Measurements from ENCODE around the gene SLC25A18.
"Not testable (repeated sequence)": the region's sequence is repeated elsewhere in the genome, so short reads cannot be mapped to it uniquely, and the experiment has no call there.

SLC25A18 gene

DNA sequence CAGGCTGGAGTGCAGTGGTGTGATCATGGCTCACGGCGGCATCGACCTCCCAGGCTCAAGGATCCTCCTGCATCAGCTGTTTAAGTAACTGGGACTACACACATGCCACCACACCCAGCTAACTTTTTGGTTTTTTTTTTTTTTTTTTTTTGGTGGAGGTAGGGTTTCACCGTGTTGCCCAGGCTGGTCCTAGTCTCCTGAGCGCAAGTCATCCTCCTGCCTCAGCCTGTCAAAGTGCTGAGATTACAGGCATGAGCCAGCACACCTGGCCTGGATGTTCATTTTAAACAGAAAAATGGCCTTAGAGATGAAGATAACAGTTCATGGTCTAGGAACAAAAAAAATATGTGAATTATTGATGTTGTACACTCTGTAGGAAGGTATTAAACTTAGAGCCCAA, 13.6 kb upstream of the SLC25A18 start:
- H3K4me3 ChIP-seq (ENCODE audit: low read depth, low read length) = no peak overlapping the region
- TF ChIP-seq, protein P1, sequence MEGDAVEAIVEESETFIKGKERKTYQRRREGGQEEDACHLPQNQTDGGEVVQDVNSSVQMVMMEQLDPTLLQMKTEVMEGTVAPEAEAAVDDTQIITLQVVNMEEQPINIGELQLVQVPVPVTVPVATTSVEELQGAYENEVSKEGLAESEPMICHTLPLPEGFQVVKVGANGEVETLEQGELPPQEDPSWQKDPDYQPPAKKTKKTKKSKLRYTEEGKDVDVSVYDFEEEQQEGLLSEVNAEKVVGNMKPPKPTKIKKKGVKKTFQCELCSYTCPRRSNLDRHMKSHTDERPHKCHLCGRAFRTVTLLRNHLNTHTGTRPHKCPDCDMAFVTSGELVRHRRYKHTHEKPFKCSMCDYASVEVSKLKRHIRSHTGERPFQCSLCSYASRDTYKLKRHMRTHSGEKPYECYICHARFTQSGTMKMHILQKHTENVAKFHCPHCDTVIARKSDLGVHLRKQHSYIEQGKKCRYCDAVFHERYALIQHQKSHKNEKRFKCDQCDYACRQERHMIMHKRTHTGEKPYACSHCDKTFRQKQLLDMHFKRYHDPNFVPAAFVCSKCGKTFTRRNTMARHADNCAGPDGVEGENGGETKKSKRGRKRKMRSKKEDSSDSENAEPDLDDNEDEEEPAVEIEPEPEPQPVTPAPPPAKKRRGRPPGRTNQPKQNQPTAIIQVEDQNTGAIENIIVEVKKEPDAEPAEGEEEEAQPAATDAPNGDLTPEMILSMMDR (IDR thresholded peaks at IDR 0.05; ENCODE audit: insufficient read depth, low read depth, low read length, missing control alignments) = no peak
- no peak for DNase-seq (ENCODE audit: low read depth)

DNA sequence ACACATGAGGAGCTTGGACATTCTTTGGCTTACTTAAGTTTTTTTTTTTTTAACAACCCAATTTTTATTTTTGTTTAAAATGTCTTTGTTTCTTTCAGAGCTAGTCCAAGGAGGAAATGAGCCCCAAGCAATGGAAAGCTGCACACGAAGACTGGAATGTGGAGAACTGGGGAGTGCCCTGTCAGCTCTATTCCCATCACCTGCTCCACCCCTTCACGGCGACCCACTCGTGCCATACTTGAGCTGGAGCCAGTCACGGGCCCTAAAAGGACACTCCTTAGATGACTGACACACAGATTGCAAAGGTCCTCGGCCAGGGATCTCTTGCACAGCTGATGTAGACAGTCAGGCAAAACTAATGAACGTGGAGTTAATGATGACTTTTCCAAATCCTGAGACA, 10.6 kb upstream of the SLC25A18 start:
- TF ChIP-seq, protein P1 (IDR thresholded peaks at IDR 0.05; ENCODE audit: insufficient read depth, low read depth, low read length, missing control alignments) = no peak
- DNase-seq (ENCODE audit: low read depth) = no peak
- no peak overlapping the region for H3K4me3 ChIP-seq (ENCODE audit: low read depth, low read length)

DNA sequence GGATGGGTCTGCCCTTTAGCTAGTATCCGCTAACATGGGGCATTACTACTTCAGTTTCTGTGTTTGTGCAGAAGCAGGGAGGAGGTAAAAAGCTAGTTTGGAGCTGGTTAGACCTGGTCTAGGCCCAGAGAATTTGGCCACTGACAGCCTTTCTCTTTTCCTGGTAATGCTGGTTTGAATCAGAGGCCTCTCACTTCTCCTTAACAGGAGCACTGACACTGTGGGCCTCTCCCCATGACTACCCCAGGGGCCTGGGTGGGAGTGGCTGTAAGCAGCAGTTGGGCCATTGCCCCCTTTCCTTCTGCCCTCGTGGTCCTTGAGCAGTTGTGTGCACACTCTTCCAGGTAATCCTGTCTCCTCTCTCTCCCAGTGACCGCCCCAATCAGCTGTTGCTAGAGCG, 8.5 kb upstream of the SLC25A18 start:
- TF ChIP-seq, protein P1 (IDR thresholded peaks at IDR 0.05; ENCODE audit: insufficient read depth, low read depth, low read length, missing control alignments) = no peak
- DNase-seq (ENCODE audit: low read depth) = no peak
- H3K4me3 ChIP-seq (ENCODE audit: low read depth, low read length) = no peak overlapping the region

DNA sequence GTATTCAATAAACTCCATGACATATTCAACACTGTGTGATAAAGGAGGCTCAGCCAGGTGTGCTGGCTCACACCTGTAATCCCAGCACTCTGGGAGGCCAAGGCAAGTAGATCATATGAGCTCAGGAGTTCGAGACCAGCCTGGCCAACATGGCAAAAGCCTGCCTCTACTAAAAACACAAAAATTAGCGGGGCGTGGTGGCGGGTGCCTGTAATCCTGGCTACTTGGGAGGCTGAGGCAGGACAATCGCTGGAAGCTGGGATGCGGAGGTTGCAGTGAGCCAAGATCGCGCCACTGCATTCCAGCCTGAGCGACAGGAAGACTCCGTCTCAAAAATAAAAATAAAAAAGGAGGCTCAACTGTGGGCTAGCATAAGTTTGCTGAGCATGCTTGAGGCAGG, 4.1 kb upstream of the SLC25A18 start:
- TF ChIP-seq, protein P1 (IDR thresholded peaks at IDR 0.05; ENCODE audit: insufficient read depth, low read depth, low read length, missing control alignments) = no peak
- no peak for DNase-seq (ENCODE audit: low read depth)
- H3K4me3 ChIP-seq (ENCODE audit: low read depth, low read length) = no peak overlapping the region

DNA sequence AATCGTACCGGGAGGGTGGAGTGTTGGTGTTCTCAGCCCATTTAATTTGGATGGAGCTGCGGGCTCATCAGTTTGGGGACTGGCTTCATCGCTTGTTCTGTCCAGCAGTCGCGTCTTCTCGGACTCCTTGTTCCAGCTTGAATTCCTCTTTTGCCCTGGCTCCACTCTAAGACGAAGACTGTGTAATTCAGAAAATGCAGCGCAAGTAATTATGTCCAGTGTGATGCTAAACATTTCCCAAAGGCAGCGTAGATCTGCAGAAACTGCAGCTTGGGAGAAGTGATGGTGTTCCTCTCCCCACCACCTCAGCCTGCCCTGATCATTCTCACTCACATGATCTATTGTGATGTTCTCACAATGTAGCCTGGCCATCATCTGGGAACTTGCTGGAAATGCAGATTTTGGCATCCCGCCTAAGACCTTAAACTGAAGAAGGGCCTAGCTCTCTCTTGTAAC, 666 bp downstream of the SLC25A18 start:
- TF ChIP-seq, protein P1 (IDR thresholded peaks at IDR 0.05; ENCODE audit: insufficient read depth, low read depth, low read length, missing control alignments) = no peak
- DNase-seq (ENCODE audit: low read depth) = no peak
- no peak overlapping the region for H3K4me3 ChIP-seq (ENCODE audit: low read depth, low read length)

DNA sequence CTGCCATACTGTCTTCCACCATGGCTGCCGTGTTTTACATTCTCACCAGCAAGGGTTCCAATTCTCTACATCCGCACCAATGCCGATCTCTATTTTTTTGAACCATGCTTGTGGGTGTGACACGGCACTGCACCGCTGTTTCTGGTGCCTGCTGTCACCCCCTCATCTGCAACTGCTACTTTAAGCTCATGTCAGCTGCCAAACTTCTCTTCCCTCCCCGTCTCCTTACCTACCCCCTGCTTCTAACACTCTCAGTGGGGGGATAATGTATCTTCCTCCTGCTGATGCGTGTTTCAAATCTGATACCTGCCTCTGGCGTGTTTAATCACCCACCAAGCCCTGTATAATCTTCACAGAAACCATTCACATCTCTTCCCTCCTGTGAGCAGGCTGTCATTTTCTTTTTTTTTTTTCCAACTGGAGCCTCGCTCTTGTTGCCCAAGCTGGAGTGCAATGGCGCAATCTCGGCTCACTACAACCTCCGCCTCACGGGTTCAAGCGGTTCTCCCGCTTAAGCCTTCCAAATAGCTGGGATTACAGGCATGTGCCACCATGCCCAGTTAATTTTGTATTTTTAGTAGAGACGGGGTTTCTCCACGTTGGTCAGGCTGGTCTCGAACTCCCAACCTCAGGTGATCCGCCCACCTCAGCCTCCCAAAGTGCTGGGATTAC, 2.9 kb downstream of the SLC25A18 start:
- H3K4me3 ChIP-seq (ENCODE audit: low read depth, low read length); DNase-seq (ENCODE audit: low read depth): not testable (repeated sequence)

DNA sequence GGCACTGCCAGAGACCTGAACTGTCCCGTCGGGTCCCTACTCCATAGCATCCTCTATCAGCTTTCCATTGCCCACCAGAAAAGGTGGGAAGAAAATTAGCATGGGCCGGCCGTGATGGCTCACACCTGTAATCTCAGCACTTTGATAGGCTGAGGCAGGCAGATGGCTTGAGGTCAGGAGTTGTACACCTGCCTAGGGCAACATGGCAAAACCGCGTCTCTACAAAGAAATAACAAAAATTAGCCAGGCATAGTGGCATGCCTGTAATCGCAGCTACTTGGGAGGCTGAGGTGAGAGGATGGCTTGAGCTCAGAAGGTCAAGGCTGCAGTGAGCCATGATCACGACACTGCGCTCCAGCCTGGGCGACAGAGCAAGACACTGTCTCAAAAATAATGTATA, 3.5 kb downstream of the SLC25A18 start:
- DNase-seq (ENCODE audit: low read depth) = no peak
- no peak overlapping the region for H3K4me3 ChIP-seq (ENCODE audit: low read depth, low read length)
- TF ChIP-seq, protein P1 (IDR thresholded peaks at IDR 0.05; ENCODE audit: insufficient read depth, low read depth, low read length, missing control alignments) = no peak
